Transverse colon (tissue), 4 donors: ENCODE measurements around the gene IMMP2L.

Experiments
- CTCF ChIP-seq, 5 experiments: fragments of 200-600 bp in 3 of 5; fragments of 450-650 bp in 2 of 5; sonication (generic) in 3 of 5; IDR thresholded peaks; 1 replicate in 2 of 5; 2 replicates in 3 of 5; pipeline ENCODE4 v1.5.1; 2016 to 2017; ENCODE audit warnings: antibody characterized with exemption in 5 of 5, inconsistent platforms in 3 of 5, mild to moderate bottlenecking in 2 of 5, moderate library complexity in 1 of 5
- POLR2A ChIP-seq: fragments of 450-650 bp; IDR thresholded peaks from one replicate; pipeline ENCODE4 v1.6.1; 2016; ENCODE audit warnings: antibody characterized with exemption, mild to moderate bottlenecking, moderate library complexity
- POLR2AphosphoS5 ChIP-seq, 3 donors: sonication (generic); formaldehyde crosslinking; IDR thresholded peaks; one replicate each; pipeline ENCODE4 v1.6.1; 2016; ENCODE audit warnings: antibody characterized with exemption in 3 of 3

DNA sequence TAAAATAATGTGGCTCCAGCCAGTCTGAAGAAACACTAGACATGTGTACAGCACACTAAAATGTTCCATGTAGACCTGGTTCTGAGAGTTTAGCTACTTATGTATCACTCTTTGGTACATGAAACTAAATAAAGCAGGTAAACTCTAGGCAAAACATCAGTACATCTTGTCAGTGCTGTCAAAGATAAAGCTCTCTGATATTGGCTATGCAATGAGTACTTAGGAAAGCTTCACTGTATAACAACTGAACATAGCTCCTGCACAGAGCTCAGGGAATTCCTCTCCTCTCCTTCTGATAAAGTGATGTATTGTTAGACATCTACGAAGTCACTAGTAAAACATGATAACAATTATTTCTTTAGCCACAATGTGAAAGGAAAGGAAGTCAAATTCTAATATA, 467.9 kb downstream of the IMMP2L start:
- TF ChIP-seq CTCF (IDR thresholded peaks at IDR 0.05) (no peak), POLR2A (no peak), POLR2AphosphoS5 (IDR thresholded peaks at IDR 0.05) (no peak)
